ENCODE measurements around the gene SARDH. TPM values are rescaled to one million over a fixed set of nuclear protein-coding genes. Genes with fewer than 3 reads are reported as not detected.
A peak's percentile ranks its signal among the peaks of the same experiment; 100 is the strongest.

SARDH gene
- total and polyA plus RNA-seq, 2 donors from 2014 or later = 4.6 to 12.0 TPM

DNA sequence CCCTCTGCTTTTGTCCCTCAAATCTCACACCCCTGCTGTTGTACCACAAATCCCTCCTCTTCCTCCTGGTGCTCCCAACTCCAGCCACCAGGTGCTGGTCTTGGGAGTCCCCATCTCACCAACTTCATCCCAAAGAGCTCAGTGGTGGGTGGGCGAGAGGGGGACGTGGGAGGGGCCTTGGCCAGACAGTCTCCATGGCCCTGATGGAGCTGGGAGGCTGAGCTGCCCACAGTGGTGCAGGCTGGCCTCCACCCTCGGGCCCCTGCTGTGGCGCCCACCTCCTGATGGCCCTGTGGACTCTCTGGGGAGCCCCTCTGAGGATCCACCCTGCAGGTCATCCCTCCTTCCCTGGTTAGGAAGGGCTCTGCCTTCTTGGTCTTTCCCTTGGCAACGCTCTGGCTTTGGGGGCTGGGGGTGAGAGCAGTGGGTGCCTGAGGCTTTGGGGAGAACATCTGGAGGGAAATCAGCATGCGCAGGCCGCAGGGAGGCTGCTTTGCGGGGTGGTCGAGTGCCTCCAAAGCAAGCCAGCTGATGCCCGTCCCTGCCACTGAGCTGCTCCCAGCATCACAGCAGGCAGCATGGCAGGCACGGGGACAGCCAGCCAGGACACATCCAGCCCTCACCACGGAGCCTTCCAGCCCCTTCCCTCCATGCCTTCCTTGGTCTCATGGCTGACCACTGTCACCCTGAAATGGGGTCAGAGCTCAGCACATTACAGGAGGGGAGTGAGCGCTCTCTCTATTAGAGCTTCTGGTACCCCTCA lies 121.3 kb downstream of the SARDH start:
- Histone ChIP-seq H3K36me3 (ENCODE audit: control insufficient read depth in 2 of 3, insufficient read depth in 3 of 3, low read length in 3 of 3) (no peaks in the 10 kb centered on the region), H3K4me3 (ENCODE audit: low read length in 3 of 3) (no peak overlapping the region), H3K27me3 (ENCODE audit: control insufficient read depth, insufficient read depth, low read length) (peaks cover 3% of the 10 kb centered on the region), H3K9ac (ENCODE audit: low read length in 3 of 3) (no peak overlapping the region), H3K27ac (ENCODE audit: low read depth in 2 of 2, low read length in 2 of 2) (no peak overlapping the region), H3K9me3 (ENCODE audit: control insufficient read depth in 2 of 3, insufficient read depth in 1 of 3, low read length in 3 of 3) (no peaks in the 10 kb centered on the region), H3K4me1 (ENCODE audit: control insufficient read depth in 2 of 3, insufficient read depth in 2 of 3, low read depth in 1 of 3, low read length in 3 of 3) (no peaks in the 10 kb centered on the region)
- intact Hi-C loops (cut with DNase I) = no loop called here
- TF ChIP-seq, protein P1, sequence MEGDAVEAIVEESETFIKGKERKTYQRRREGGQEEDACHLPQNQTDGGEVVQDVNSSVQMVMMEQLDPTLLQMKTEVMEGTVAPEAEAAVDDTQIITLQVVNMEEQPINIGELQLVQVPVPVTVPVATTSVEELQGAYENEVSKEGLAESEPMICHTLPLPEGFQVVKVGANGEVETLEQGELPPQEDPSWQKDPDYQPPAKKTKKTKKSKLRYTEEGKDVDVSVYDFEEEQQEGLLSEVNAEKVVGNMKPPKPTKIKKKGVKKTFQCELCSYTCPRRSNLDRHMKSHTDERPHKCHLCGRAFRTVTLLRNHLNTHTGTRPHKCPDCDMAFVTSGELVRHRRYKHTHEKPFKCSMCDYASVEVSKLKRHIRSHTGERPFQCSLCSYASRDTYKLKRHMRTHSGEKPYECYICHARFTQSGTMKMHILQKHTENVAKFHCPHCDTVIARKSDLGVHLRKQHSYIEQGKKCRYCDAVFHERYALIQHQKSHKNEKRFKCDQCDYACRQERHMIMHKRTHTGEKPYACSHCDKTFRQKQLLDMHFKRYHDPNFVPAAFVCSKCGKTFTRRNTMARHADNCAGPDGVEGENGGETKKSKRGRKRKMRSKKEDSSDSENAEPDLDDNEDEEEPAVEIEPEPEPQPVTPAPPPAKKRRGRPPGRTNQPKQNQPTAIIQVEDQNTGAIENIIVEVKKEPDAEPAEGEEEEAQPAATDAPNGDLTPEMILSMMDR (IDR thresholded peaks at IDR 0.05; ENCODE audit: borderline replicate concordance, extremely low read depth, insufficient read depth) = no peak
- DNase-seq (peak in 1 of 5 donors; percentile 52), FAIRE-seq (no peak)

DNA sequence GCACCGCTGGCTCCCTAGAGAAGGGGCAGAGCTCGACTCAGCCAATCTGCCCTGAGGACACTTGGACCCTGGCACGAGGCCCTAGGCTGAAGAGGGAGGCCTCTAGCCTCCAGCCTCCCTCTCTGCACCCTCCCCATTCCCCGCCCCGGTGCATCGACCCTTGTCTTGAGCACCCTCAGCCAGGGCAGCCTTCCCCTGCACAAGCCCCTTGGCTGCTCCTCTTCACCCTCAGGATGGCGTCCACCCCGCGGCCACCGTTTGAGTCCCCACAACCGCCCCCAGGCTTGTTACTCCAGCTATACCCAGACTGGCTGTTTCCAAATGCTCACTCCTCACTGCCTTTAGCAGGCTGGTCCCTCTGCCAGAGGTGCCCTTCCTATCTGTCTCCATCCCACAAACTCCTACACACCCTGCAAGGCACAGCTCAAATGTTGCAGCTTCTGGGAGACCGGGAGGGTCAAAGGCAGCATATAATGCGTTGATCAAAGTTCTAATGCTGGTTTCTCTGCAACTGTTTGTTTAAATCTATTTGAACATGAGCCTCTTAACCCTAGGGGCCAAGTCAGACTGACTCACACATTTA lies 122.5 kb downstream of the SARDH start:
- peak in 1 of 5 donors; percentile 67 for DNase-seq
- H3K9me3 ChIP-seq (ENCODE audit: control insufficient read depth in 2 of 3, insufficient read depth in 1 of 3, low read length in 3 of 3) = no peaks in the 10 kb centered on the region
- H3K4me1 ChIP-seq (ENCODE audit: control insufficient read depth in 2 of 3, insufficient read depth in 2 of 3, low read depth in 1 of 3, low read length in 3 of 3) = no peaks in the 10 kb centered on the region
- H3K9ac ChIP-seq (ENCODE audit: low read length in 3 of 3) = no peak overlapping the region
- peaks cover 3% of the 10 kb centered on the region for H3K27me3 ChIP-seq (ENCODE audit: control insufficient read depth, insufficient read depth, low read length)
- intact Hi-C loops (cut with DNase I) = no loop called here
- no peak for FAIRE-seq
- H3K27ac ChIP-seq (ENCODE audit: low read depth in 2 of 2, low read length in 2 of 2) = no peak overlapping the region
- no peaks in the 10 kb centered on the region for H3K36me3 ChIP-seq (ENCODE audit: control insufficient read depth in 2 of 3, insufficient read depth in 3 of 3, low read length in 3 of 3)
- TF ChIP-seq, protein P1 (IDR thresholded peaks at IDR 0.05; ENCODE audit: borderline replicate concordance, extremely low read depth, insufficient read depth) = no peak
- no peak overlapping the region for H3K4me3 ChIP-seq (ENCODE audit: low read length in 3 of 3)

DNA sequence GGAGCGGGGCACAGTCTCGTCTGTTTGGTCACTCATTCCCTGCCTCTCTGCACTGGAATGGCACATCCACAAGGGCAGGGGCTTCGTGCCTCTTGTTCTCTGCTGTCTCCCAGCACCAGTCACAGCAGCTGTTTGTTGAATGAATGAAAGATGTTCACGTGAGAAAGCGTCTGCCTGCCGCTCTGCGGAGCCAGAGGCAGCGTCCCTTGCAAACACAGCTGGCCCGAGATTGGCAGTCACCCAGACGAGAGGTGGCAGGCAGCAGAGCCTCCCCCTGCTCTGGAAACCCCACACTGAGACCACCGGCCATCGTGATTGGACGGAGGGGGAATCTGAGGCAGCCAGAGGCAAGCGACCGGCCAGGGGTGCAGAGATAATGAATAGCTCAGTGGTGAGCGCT lies 123.0 kb downstream of the SARDH start:
- no peak for FAIRE-seq
- Histone ChIP-seq H3K27me3 (ENCODE audit: control insufficient read depth, insufficient read depth, low read length) (peaks cover 6% of the 10 kb centered on the region), H3K36me3 (ENCODE audit: control insufficient read depth in 2 of 3, insufficient read depth in 3 of 3, low read length in 3 of 3) (no peaks in the 10 kb centered on the region), H3K27ac (ENCODE audit: low read depth in 2 of 2, low read length in 2 of 2) (no peak overlapping the region), H3K4me1 (ENCODE audit: control insufficient read depth in 2 of 3, insufficient read depth in 2 of 3, low read depth in 1 of 3, low read length in 3 of 3) (no peaks in the 10 kb centered on the region), H3K9me3 (ENCODE audit: control insufficient read depth in 2 of 3, insufficient read depth in 1 of 3, low read length in 3 of 3) (no peaks in the 10 kb centered on the region), H3K9ac (ENCODE audit: low read length in 3 of 3) (no peak overlapping the region), H3K4me3 (ENCODE audit: low read length in 3 of 3) (no peak overlapping the region)
- intact Hi-C loops (cut with DNase I) = no loop called here
- peak in 1 of 5 donors; percentile 16 for DNase-seq
- TF ChIP-seq, protein P1 (IDR thresholded peaks at IDR 0.05; ENCODE audit: borderline replicate concordance, extremely low read depth, insufficient read depth) = no peak

Data from kidney (tissue), 14 donors.